C4-2B (cell line): ENCODE measurements around the gene ZNRF4.

Source experiments
- ZFX ChIP-seq: fragments of 450-650 bp; IDR thresholded peaks from 2 replicates; pipeline ENCODE4 v1.6.1; 2017
- TF ChIP-seq, protein P1 (sequence below): fragments of 450-650 bp; conservative IDR thresholded peaks from 2 replicates; pipeline ENCODE4 v1.5.1; 2017; ENCODE audit warnings: mild to moderate bottlenecking

DNA sequence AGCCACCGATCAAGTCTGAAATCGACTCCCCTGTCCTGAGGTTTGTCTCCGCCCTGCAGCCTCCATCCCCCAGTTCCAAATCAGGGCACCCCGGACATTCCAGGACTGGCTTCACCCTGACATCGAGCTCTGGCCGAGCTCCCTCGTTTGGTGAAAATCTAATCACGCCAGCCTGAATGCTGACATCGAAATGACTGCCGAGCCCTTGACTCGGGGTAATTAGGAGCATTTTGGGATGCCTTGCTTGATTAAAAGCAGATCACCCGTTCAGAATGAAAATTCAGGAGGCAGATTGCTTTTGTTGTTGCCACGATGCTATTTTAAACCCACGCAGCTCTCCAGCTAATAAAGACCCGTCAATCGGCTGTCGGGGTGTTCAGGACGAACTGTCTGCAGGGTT lies 34.3 kb downstream of the ZNRF4 start:
- TF ChIP-seq, protein P1, sequence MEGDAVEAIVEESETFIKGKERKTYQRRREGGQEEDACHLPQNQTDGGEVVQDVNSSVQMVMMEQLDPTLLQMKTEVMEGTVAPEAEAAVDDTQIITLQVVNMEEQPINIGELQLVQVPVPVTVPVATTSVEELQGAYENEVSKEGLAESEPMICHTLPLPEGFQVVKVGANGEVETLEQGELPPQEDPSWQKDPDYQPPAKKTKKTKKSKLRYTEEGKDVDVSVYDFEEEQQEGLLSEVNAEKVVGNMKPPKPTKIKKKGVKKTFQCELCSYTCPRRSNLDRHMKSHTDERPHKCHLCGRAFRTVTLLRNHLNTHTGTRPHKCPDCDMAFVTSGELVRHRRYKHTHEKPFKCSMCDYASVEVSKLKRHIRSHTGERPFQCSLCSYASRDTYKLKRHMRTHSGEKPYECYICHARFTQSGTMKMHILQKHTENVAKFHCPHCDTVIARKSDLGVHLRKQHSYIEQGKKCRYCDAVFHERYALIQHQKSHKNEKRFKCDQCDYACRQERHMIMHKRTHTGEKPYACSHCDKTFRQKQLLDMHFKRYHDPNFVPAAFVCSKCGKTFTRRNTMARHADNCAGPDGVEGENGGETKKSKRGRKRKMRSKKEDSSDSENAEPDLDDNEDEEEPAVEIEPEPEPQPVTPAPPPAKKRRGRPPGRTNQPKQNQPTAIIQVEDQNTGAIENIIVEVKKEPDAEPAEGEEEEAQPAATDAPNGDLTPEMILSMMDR, result no peak
- no peak for TF ChIP-seq ZFX
